ENCODE data around the gene FUZ.

- TF ChIP-seq, protein P1, sequence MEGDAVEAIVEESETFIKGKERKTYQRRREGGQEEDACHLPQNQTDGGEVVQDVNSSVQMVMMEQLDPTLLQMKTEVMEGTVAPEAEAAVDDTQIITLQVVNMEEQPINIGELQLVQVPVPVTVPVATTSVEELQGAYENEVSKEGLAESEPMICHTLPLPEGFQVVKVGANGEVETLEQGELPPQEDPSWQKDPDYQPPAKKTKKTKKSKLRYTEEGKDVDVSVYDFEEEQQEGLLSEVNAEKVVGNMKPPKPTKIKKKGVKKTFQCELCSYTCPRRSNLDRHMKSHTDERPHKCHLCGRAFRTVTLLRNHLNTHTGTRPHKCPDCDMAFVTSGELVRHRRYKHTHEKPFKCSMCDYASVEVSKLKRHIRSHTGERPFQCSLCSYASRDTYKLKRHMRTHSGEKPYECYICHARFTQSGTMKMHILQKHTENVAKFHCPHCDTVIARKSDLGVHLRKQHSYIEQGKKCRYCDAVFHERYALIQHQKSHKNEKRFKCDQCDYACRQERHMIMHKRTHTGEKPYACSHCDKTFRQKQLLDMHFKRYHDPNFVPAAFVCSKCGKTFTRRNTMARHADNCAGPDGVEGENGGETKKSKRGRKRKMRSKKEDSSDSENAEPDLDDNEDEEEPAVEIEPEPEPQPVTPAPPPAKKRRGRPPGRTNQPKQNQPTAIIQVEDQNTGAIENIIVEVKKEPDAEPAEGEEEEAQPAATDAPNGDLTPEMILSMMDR (IDR thresholded peaks at IDR 0.05) = no peak
- no peak for TF ChIP-seq POLR2A (IDR thresholded peaks at IDR 0.05)
These were observed 19.6 kb downstream of the FUZ start for GRCh38 chr19:49793561-49793840.
